ENCODE data around the gene PRAMEF1.
"Not testable (repeated sequence)": the region's sequence is repeated elsewhere in the genome, so short reads cannot be mapped to it uniquely, and the experiment has no call there.

Gene PRAMEF1

GRCh38 chr1:12791097-12791496 lies at the start of gene PRAMEF1:
TSS of gene PRAMEF1 (plus strand) at chr1:12791397. CDS start at chr1:12793228, 1,831 bp downstream.
- not testable (repeated sequence) for DNase-seq (ENCODE audit: low read depth)

GRCh38 chr1:12741946-12742345 lies 49.3 kb upstream of the PRAMEF1 start:
- no peak for DNase-seq (ENCODE audit: low read depth)

GRCh38 chr1:12745126-12745991 lies 45.8 kb upstream of the PRAMEF1 start:
- no peak for DNase-seq (ENCODE audit: low read depth)

GRCh38 chr1:12745992-12746323 lies 45.2 kb upstream of the PRAMEF1 start, which contains the start of gene CFAP107:
TSS of gene CFAP107 (plus strand) at chr1:12746200. CDS start at chr1:12746431, 231 bp downstream.
- DNase-seq (ENCODE audit: low read depth) = no peak

GRCh38 chr1:12748778-12749355 lies 42.3 kb upstream of the PRAMEF1 start:
- DNase-seq (ENCODE audit: low read depth) = no peak

- DNase-seq (ENCODE audit: low read depth) = no peak
Measured at GRCh38 chr1:12754738-12755137, 36.5 kb upstream of the PRAMEF1 start.

- no peak for DNase-seq (ENCODE audit: low read depth)
Measured at GRCh38 chr1:12756273-12756672, 34.9 kb upstream of the PRAMEF1 start.

GRCh38 chr1:12756768-12757413 lies 34.3 kb upstream of the PRAMEF1 start:
- DNase-seq (ENCODE audit: low read depth) = no peak

GRCh38 chr1:12757836-12758235 lies 33.4 kb upstream of the PRAMEF1 start:
- DNase-seq (ENCODE audit: low read depth) = no peak

- no peak for DNase-seq (ENCODE audit: low read depth)
Measured at GRCh38 chr1:12760256-12760795, 30.9 kb upstream of the PRAMEF1 start.

GRCh38 chr1:12761781-12762180 lies 29.4 kb upstream of the PRAMEF1 start:
- no peak for DNase-seq (ENCODE audit: low read depth)

- no peak for DNase-seq (ENCODE audit: low read depth)
Measured at GRCh38 chr1:12762766-12763165, 28.4 kb upstream of the PRAMEF1 start.

- no peak for DNase-seq (ENCODE audit: low read depth)
Measured at GRCh38 chr1:12763479-12763878, 27.7 kb upstream of the PRAMEF1 start.

- no peak for DNase-seq (ENCODE audit: low read depth)
Measured at GRCh38 chr1:12764016-12764415, 27.2 kb upstream of the PRAMEF1 start.

- DNase-seq (ENCODE audit: low read depth) = no peak
Measured at GRCh38 chr1:12769031-12769430, 22.2 kb upstream of the PRAMEF1 start.

GRCh38 chr1:12769976-12770505 lies 21.2 kb upstream of the PRAMEF1 start:
- DNase-seq (ENCODE audit: low read depth) = no peak

- no peak for DNase-seq (ENCODE audit: low read depth)
Measured at GRCh38 chr1:12770620-12771019, 20.6 kb upstream of the PRAMEF1 start.

GRCh38 chr1:12771186-12771585 lies 20.0 kb upstream of the PRAMEF1 start:
- no peak for DNase-seq (ENCODE audit: low read depth)

- no peak for DNase-seq (ENCODE audit: low read depth)
Measured at GRCh38 chr1:12772520-12772919, 18.7 kb upstream of the PRAMEF1 start.

GRCh38 chr1:12773438-12773837 lies 17.8 kb upstream of the PRAMEF1 start, which contains the start of gene PRAMEF12:
TSS of gene PRAMEF12 (plus strand) at chr1:12773738. CDS start at chr1:12774868, 1,130 bp downstream.
- no peak for DNase-seq (ENCODE audit: low read depth)

GRCh38 chr1:12774801-12775345 lies 16.3 kb upstream of the PRAMEF1 start:
- no peak for DNase-seq (ENCODE audit: low read depth)

GRCh38 chr1:12775443-12775842 lies 15.8 kb upstream of the PRAMEF1 start:
- no peak for DNase-seq (ENCODE audit: low read depth)

Data from activated T-helper 9 cell treated with anti-CD3 and anti-CD28 coated beads, Interleukin-2, amount 50 U/mL, for 16 hours (primary cell).